HEK293T (cell line): ENCODE results near the gene GJD4.

ENCODE experiments used
- CTCF ChIA-PET: fragments of 350-600 bp; formaldehyde crosslinking; extraction: SDS; loops from one replicate; lab custom pipeline; 2021; ENCODE audit warnings: antibody characterized with exemption, inconsistent platforms; lab: Yijun Ruan, JAX
- POLR2A ChIA-PET: fragments of 350-600 bp; formaldehyde crosslinking; extraction: SDS; loops from one replicate; lab custom pipeline; 2020; ENCODE audit warnings: antibody characterized with exemption, inconsistent platforms; lab: Yijun Ruan, JAX
- DNase-seq: peaks from one replicate; pipeline ENCODE4 v3.0.0; 2012; ENCODE audit warnings: mixed read lengths; ENCODE audit errors: extremely low spot score
- ARNT ChIP-seq: fragments of 450-650 bp; IDR thresholded peaks from 2 replicates; pipeline ENCODE4 v1.6.1; 2017; ENCODE audit warnings: mild to moderate bottlenecking
- BHLHE40 ChIP-seq: fragments of 450-650 bp; IDR thresholded peaks from 2 replicates; pipeline ENCODE4 v1.6.1; 2016; ENCODE audit warnings: mild to moderate bottlenecking, moderate library complexity, borderline replicate concordance
- CTBP1 ChIP-seq: fragments of 450-650 bp; IDR thresholded peaks from 2 replicates; pipeline ENCODE4 v1.6.1; 2016; ENCODE audit warnings: borderline replicate concordance
- ELF4 ChIP-seq: fragments of 450-650 bp; IDR thresholded peaks from 2 replicates; pipeline ENCODE4 v1.6.1; 2017; ENCODE audit warnings: antibody characterized with exemption
- FOXA1 ChIP-seq: fragments of 450-650 bp; IDR thresholded peaks from 2 replicates; pipeline ENCODE4 v1.6.1; 2016; ENCODE audit warnings: mild to moderate bottlenecking
- FOXK2 ChIP-seq: fragments of 450-650 bp; IDR thresholded peaks from 2 replicates; pipeline ENCODE4 v1.6.1; 2016; ENCODE audit warnings: mild to moderate bottlenecking
- FOXM1 ChIP-seq: fragments of 450-650 bp; IDR thresholded peaks from 2 replicates; pipeline ENCODE4 v1.6.1; 2017; ENCODE audit warnings: mild to moderate bottlenecking, borderline replicate concordance
- HDGF ChIP-seq: fragments of 450-650 bp; IDR thresholded peaks from 2 replicates; pipeline ENCODE4 v1.6.1; 2017; ENCODE audit warnings: antibody characterized with exemption, borderline replicate concordance
- L3MBTL2 ChIP-seq: fragments of 450-650 bp; conservative IDR thresholded peaks from 2 replicates; pipeline ENCODE4 v1.6.1; 2016; ENCODE audit warnings: mild to moderate bottlenecking
- LEF1 ChIP-seq: fragments of 450-650 bp; IDR thresholded peaks from 2 replicates; pipeline ENCODE4 v1.6.1; 2017; ENCODE audit warnings: mild to moderate bottlenecking, borderline replicate concordance
- NFRKB ChIP-seq: fragments of 450-650 bp; IDR thresholded peaks from 2 replicates; pipeline ENCODE4 v1.6.1; 2016; ENCODE audit warnings: mild to moderate bottlenecking, moderate library complexity
- SP1 ChIP-seq: fragments of 450-650 bp; IDR thresholded peaks from 2 replicates; pipeline ENCODE4 v1.6.1; 2017
- SUZ12 ChIP-seq: fragments of 450-650 bp; IDR thresholded peaks from 2 replicates; pipeline ENCODE4 v1.6.1; 2016; ENCODE audit warnings: mild to moderate bottlenecking
- TARDBP ChIP-seq: fragments of 450-650 bp; IDR thresholded peaks from 2 replicates; pipeline ENCODE4 v1.6.1; 2016
- ZNF384 ChIP-seq: fragments of 450-650 bp; IDR thresholded peaks from 2 replicates; pipeline ENCODE4 v1.6.1; 2016
- TF ChIP-seq, protein P1 (sequence below): fragments of 450-650 bp; IDR thresholded peaks from 2 replicates; pipeline ENCODE4 v1.6.1; 2016

GJD4 gene

DNA sequence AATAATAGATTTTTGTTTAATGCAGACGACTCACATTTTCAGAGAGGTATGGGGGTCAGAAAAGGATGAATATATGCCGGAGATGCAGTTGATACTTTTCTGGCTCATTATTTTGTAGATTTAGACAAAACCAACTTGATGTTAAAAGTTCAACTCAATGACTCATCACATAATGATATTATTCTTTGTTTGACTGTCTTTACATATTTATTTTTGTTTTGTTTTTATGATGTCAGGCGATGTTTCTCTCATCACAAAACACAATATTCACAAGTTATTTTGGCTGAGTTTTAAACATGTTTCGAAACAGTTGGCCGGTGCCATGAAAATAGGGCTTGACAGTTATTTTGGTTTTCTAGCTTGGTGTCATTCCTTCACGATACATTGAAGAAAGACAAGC is 1.3 kb downstream of the GJD4 start:
- no peak for DNase-seq
- CTCF ChIA-PET: no interaction called here
- POLR2A ChIA-PET: no interaction called here
- TF ChIP-seq TARDBP (no peak), ZNF384 (no peak), LEF1 (no peak), FOXK2 (no peak), FOXM1 (no peak), NFRKB (no peak), BHLHE40 (no peak), HDGF (no peak), SUZ12 (no peak), SP1 (no peak), CTBP1 (no peak), FOXA1 (no peak), L3MBTL2 (no peak), ELF4 (no peak), ARNT (no peak)
- TF ChIP-seq, protein P1, sequence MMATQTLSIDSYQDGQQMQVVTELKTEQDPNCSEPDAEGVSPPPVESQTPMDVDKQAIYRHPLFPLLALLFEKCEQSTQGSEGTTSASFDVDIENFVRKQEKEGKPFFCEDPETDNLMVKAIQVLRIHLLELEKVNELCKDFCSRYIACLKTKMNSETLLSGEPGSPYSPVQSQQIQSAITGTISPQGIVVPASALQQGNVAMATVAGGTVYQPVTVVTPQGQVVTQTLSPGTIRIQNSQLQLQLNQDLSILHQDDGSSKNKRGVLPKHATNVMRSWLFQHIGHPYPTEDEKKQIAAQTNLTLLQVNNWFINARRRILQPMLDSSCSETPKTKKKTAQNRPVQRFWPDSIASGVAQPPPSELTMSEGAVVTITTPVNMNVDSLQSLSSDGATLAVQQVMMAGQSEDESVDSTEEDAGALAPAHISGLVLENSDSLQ: no peak

GRCh38 chr10:35607475-35608327 is 2.6 kb downstream of the GJD4 start:
- ChIA-PET CTCF (interaction anchor here (0.6 kb wide), 1 partner anchor 1273 kb away, joined by 3 read pairs; no protein-coding TSS in a partner anchor), POLR2A (no interaction called here)
- TF ChIP-seq ELF4: no peak
- no peak for TF ChIP-seq ZNF384
- no peak for TF ChIP-seq NFRKB
- TF ChIP-seq, protein P1: no peak
- TF ChIP-seq HDGF: no peak
- no peak for TF ChIP-seq ARNT
- TF ChIP-seq TARDBP: no peak
- no peak for TF ChIP-seq SP1
- TF ChIP-seq FOXM1: no peak
- no peak for TF ChIP-seq SUZ12
- TF ChIP-seq FOXA1: no peak
- TF ChIP-seq FOXK2: no peak
- no peak for TF ChIP-seq L3MBTL2
- no peak for TF ChIP-seq CTBP1
- TF ChIP-seq BHLHE40: no peak
- TF ChIP-seq LEF1: no peak
- no peak for DNase-seq

GRCh38 chr10:35608328-35608672 is 3.2 kb downstream of the GJD4 start:
- ChIA-PET CTCF (no interaction called here), POLR2A (no interaction called here)
- no peak for TF ChIP-seq ELF4
- no peak for TF ChIP-seq SUZ12
- TF ChIP-seq HDGF: no peak
- no peak for TF ChIP-seq ZNF384
- TF ChIP-seq, protein P1: no peak
- no peak for TF ChIP-seq LEF1
- TF ChIP-seq CTBP1: no peak
- TF ChIP-seq SP1: no peak
- no peak for TF ChIP-seq NFRKB
- TF ChIP-seq BHLHE40: no peak
- TF ChIP-seq L3MBTL2: no peak
- no peak for TF ChIP-seq FOXK2
- no peak for TF ChIP-seq FOXA1
- TF ChIP-seq TARDBP: no peak
- TF ChIP-seq ARNT: no peak
- no peak for TF ChIP-seq FOXM1
- DNase-seq: no peak

DNA sequence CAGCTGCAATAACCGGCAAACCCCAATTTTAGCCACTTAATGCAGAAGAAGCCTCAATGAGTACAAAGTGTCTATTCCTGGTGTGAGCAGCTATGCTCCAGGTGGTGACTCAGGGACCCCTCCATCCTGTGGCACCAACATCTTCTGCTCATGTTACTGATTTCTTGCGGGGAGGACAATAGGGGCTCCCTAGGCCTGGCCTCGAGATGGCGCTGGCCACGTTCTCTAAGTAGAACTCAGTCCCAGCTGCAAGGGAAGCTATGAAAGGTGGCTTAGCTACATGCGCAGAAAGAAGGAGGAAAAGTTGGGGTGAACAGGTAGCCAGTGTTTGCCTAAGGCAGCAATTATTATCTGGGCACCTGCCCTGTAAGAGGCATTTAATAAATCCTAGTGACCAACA is 6.6 kb downstream of the GJD4 start:
- ChIA-PET POLR2A (interaction anchor here (1.4 kb wide), 1 partner anchor 26 kb away, joined by 4 read pairs; no protein-coding TSS in a partner anchor), CTCF (interaction anchor here (1.1 to 3.2 kb wide), 3 partner anchors 11 to 1269 kb away, joined by 3 to 22 read pairs (median 4); no protein-coding TSS in a partner anchor)
- TF ChIP-seq SP1: no peak
- TF ChIP-seq NFRKB: no peak
- TF ChIP-seq ELF4: no peak
- TF ChIP-seq FOXK2: no peak
- TF ChIP-seq HDGF: no peak
- no peak for TF ChIP-seq LEF1
- TF ChIP-seq BHLHE40: no peak
- TF ChIP-seq CTBP1: no peak
- TF ChIP-seq SUZ12: no peak
- TF ChIP-seq ARNT: no peak
- TF ChIP-seq, protein P1: no peak
- no peak for TF ChIP-seq L3MBTL2
- TF ChIP-seq FOXA1: no peak
- no peak for TF ChIP-seq ZNF384
- DNase-seq: no peak
